ENCODE data around the gene UPB1.

DNA sequence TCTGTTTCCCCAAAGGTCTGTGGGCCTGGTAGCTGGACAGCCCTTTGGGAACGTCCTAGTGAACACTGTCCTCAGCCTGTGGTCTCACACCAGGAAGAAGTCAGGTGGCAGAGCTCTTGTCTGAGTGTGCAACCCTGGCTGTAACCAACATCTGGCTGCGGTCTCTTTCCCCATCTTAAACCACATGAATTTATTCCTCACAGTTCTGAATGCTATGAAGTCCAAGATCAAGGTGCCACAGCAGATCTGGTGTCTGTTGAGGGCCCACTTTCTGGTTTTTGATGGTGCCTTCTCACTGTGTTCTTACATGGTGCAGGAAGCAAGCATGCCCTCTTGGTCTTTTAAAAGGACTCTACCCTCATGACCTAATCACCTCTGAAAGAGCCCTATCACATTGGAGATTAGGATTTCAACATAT is 2.7 kb downstream of the UPB1 start:
- no peak for TF ChIP-seq POLR2A (IDR thresholded peaks at IDR 0.05)
- TF ChIP-seq, protein P1, sequence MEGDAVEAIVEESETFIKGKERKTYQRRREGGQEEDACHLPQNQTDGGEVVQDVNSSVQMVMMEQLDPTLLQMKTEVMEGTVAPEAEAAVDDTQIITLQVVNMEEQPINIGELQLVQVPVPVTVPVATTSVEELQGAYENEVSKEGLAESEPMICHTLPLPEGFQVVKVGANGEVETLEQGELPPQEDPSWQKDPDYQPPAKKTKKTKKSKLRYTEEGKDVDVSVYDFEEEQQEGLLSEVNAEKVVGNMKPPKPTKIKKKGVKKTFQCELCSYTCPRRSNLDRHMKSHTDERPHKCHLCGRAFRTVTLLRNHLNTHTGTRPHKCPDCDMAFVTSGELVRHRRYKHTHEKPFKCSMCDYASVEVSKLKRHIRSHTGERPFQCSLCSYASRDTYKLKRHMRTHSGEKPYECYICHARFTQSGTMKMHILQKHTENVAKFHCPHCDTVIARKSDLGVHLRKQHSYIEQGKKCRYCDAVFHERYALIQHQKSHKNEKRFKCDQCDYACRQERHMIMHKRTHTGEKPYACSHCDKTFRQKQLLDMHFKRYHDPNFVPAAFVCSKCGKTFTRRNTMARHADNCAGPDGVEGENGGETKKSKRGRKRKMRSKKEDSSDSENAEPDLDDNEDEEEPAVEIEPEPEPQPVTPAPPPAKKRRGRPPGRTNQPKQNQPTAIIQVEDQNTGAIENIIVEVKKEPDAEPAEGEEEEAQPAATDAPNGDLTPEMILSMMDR (IDR thresholded peaks at IDR 0.05): no peak
